Vagina (tissue), 2 donors: Measurements from ENCODE around the gene PARP9.

Experiments
- POLR2A ChIP-seq, 2 donors: fragments of 450-650 bp; IDR thresholded peaks; one replicate each; pipeline ENCODE4 v1.6.1; 2017; ENCODE audit warnings: antibody characterized with exemption in 2 of 2, mild to moderate bottlenecking in 2 of 2, moderate library complexity in 2 of 2
- TF ChIP-seq, protein P1 (sequence below), 3 experiments: fragments of 450-650 bp in 2 of 3; fragments of 200-600 bp in 1 of 3; sonication (generic) in 1 of 3; IDR thresholded peaks; one replicate each; pipeline ENCODE4 v1.5.1; 2017 to 2019; ENCODE audit warnings: antibody characterized with exemption in 3 of 3, mild to moderate bottlenecking in 2 of 3, moderate library complexity in 2 of 3

DNA sequence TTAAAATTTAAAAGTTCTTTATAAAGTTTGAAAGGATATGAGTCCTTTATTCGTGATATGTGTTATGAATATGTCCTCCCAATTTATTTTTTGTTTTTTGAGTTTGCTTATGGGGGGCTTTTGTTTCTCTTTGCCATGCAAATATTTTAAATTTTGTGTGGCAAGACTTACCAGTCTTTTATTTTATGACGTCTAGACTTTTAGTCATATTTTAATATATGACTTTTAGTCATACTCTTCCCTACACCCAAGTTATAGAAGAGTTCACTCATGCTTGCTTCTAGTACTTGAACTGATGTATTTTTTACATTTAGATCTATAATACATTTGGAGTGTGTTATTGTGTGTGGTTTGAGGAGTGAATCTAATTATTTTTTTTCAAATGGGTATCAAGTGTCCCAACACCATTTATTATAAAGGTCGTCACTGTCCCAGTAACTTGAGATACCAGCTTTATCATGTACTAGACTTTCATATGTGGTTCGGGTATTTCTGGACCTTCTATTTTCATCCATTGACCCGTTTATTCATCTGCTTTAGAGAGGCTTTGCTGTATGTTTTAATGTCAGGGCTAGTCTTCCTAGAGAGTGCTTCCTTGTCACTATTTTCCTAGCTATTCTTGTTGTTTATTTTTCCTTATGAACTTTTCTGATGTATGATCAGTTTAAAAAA is 14.1 kb upstream of the PARP9 start:
- TF ChIP-seq, protein P1, sequence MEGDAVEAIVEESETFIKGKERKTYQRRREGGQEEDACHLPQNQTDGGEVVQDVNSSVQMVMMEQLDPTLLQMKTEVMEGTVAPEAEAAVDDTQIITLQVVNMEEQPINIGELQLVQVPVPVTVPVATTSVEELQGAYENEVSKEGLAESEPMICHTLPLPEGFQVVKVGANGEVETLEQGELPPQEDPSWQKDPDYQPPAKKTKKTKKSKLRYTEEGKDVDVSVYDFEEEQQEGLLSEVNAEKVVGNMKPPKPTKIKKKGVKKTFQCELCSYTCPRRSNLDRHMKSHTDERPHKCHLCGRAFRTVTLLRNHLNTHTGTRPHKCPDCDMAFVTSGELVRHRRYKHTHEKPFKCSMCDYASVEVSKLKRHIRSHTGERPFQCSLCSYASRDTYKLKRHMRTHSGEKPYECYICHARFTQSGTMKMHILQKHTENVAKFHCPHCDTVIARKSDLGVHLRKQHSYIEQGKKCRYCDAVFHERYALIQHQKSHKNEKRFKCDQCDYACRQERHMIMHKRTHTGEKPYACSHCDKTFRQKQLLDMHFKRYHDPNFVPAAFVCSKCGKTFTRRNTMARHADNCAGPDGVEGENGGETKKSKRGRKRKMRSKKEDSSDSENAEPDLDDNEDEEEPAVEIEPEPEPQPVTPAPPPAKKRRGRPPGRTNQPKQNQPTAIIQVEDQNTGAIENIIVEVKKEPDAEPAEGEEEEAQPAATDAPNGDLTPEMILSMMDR (IDR thresholded peaks at IDR 0.05): no peak
- no peak for TF ChIP-seq POLR2A (IDR thresholded peaks at IDR 0.05)
